GM18498 (cell line): Measurements from ENCODE around the gene AGBL4.

Experiments
- ATAC-seq: cut with Tn5 transposase; IDR thresholded peaks from one replicate; pipeline ENCODE4 v1.9.1; 2021; ENCODE audit warnings: mild to moderate bottlenecking, moderate library complexity; ENCODE audit not compliant: unreplicated experiment

AGBL4 gene

GRCh38 chr1:48568501-48568900 lies 1455.3 kb downstream of the AGBL4 start:
- ATAC-seq, result no peak

DNA sequence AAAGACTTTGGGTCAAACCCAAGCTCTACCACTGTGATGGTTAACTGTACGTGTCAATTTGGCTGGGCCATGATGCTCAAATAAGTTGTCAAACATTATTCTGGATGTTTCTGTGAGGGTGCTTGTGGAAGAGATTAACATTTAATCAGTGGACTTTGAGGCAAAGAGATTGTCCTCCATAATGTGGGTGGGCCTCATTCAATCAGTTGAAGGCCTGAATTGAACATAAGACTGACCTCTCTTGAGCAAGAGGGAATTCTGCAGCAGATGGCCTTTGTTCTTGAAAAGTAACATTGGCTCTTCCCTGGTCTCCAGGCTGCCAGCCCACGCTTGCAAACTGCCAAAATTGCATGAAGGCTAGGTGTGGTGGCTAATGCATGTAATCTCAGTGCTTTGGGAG lies 1457.3 kb downstream of the AGBL4 start:
- ATAC-seq, result no peak

- no peak for ATAC-seq
Measured at GRCh38 chr1:48563021-48563420, 1460.7 kb downstream of the AGBL4 start.

DNA sequence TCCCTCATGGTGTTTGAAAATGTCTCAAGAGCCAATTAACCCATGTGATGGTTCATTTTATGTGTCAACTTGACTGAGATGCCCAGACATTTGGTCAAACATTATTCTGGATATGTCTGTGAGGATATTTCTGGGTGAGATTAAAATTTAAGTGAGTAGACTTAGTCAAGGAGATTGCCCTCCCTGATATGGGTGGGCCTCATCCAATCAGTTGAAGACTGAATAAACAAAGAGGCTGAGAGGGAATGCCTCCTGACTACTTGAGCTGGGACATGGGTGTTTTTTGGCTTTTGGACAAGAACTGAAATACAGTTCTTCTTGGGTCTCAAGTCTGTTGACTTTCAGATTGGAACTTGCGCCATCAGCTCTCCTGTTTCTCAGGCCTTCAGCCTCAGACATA lies 1462.3 kb downstream of the AGBL4 start:
- ATAC-seq, result no peak

DNA sequence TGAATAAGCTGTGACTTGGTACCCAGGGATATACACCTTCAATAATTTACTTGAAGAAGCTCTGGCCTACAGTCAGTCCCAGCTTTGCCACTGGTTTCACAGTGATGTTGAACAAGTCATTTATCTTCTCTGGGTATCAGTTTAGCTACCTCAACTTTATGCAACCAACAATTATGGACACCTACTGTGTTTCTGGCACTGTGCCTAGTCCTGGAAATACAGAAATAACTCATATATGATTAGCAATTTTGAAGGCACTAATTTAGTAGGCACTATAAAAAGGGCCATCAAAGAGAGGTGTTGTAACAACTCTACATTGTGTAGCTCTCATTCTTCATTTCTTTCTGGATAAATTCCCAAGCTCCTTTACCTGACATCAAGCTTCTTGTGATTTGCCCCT lies 1463.2 kb downstream of the AGBL4 start:
- ATAC-seq, result no peak

- ATAC-seq, result no peak
Measured at GRCh38 chr1:48560116-48560515, 1463.6 kb downstream of the AGBL4 start.

- no peak for ATAC-seq
Measured at GRCh38 chr1:48558366-48558765, 1465.4 kb downstream of the AGBL4 start.

DNA sequence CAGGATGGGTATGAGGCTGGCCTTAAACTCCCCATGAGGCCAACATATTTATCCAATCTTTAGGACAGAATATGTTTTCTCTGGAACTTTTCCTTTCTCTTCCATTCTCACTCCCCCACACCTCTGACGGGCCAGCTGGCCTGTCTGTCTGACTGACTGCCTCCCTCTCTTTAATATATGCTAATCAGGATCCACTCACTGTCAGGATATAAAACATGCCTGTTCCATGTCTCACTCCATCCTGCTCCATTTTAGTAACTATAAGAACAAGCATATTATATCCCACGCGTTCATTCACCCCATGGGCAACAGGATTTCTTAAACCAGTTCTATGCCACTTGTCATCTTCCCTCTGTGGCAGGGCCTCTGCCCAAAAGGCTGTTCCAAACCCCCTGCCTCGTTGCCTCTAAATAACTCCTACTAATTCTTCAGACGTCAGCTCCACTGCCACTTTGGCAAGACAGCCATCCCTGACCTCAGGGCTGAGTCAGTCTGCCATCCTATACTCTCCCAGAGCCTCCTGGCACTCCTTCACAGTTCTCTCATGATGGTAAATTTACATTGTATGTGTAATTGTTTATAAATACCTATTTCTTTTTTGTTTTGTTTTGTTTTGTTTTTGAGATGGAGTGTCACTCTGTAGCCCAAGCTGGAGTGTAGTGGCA lies 1467.4 kb downstream of the AGBL4 start:
- no peak for ATAC-seq

DNA sequence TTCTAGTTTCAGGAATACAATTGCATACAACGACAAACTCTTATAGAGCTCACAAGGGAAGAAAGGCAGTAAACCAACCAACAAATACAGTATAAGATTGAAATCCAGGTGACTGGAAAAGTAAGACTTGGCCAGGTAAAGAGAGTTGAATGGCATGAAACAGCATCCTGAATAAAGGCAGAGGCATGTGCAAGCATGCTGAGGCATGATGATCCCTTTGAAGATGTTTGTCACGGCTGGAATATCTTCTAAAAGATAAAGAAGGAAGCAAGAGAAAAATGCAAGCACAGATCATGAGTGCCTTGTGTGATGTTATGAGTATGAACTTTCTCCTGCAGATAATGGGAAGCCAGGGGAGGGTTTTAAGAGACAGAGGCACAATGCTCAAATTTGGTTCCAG lies 1468.5 kb downstream of the AGBL4 start:
- ATAC-seq, result no peak

DNA sequence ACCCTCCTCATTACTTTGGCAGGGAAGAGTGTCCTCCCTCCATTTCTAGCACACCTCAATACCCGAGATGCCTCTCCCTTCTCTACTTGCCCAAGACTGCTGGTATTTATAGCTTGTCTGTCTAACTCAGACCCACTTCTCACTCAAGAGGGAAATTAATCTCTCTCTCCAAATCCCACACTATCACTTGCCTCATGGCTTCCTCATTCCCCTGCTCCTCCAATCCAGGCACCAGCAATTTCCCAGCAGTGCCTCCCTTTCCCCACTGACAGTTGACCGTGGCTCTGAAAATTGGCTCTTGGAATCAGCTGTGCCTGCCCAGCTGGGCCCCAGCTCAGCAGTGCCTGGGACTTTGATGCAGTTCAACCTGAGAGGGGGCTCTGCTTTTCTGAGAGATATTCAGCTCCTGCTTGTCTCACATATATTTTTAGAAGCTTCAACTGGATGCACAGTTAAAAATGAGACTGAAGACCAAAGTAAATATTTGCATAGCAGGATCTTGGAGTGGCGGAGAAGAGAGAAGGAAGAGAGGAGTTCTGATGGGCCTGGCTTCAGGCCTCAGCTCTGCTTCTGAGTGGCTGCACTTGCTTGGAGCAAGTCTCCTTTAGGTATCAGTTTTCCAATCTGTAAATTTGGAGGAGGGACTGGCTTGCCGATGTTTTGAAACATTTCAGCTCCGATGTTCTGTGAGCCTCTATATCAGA lies 1470.7 kb downstream of the AGBL4 start:
- no peak for ATAC-seq

DNA sequence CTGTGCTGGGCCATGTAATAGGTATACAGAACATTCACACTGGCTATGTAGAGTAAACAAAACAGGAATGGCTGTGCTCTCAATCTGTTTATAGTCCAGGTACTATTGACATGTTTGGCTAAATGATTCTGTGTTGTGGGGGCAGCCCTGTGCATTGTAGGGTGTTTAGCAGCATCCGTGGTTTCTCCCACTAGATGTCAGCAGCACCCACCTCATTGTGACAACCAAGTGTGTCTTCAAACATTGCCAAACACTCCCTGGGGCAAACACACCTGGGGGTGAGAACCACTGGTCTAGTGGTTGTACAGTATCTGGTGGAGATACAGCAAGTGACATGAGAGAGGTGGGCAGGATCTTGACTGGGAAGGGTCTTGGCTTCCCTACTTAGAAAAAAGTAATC lies 1471.3 kb downstream of the AGBL4 start:
- peak; percentile 63 for ATAC-seq

DNA sequence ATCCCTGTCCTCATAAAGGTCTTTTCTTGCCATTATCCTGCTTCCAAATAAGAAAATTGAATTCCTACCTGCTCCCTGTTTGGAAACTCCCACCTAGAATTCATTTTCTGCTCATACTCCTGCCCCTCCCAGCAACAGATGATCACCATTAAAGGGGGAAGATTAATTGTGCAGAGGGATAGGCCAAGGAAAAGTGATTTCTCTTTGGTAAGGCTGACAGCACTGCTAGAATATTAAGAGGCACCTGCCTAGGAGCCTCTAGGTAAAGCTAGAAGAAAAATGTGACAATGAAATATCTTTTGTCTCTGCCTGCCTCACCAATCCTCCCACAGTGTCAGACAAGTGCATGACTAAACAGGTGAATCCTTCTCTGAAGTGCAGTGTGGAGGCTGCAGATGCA lies 1474.8 kb downstream of the AGBL4 start:
- no peak for ATAC-seq

- no peak for ATAC-seq
Measured at GRCh38 chr1:48547561-48548220, 1476.1 kb downstream of the AGBL4 start.

- no peak for ATAC-seq
Measured at GRCh38 chr1:48543854-48544253, 1479.9 kb downstream of the AGBL4 start.

DNA sequence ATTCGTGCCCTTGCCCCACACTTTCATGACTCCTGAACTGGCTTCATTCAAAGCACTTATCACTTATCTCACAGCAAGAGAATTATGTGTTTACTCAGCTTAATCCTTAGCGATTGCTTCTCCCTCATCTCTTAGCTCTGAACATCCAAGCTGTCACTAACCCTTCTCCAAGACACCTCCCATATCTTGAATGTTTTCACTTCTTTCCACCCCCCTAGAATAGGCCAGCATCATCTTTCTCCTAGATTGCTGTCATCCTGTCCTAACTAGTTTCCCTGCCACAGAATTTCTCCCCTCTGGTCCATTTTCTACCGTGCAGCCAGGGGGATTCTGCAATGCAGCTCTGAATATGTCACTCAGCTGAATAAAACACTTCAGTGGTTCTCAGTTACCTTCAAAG lies 1483.2 kb downstream of the AGBL4 start:
- ATAC-seq, result no peak

- no peak for ATAC-seq
Measured at GRCh38 chr1:48536477-48536876, 1487.3 kb downstream of the AGBL4 start.

DNA sequence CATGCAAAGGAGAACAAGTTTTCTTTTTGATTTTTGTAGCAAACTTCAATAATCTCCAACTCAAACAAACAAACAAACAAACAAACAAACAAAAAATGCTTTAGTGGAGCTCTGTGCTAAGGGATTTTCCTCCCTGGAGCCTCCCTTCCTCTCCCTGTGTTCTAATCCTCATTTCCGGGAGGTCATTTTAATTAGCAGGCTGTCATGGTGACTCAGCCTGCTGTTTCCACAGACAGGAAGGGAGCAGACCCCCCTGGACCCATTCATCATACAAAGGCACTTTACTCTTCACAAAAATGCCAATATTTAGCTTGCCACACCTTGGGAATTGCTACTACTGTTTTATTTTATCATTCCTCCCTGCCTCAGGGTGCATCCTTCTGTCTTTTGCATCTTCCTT lies 1490.8 kb downstream of the AGBL4 start:
- ATAC-seq, result no peak

DNA sequence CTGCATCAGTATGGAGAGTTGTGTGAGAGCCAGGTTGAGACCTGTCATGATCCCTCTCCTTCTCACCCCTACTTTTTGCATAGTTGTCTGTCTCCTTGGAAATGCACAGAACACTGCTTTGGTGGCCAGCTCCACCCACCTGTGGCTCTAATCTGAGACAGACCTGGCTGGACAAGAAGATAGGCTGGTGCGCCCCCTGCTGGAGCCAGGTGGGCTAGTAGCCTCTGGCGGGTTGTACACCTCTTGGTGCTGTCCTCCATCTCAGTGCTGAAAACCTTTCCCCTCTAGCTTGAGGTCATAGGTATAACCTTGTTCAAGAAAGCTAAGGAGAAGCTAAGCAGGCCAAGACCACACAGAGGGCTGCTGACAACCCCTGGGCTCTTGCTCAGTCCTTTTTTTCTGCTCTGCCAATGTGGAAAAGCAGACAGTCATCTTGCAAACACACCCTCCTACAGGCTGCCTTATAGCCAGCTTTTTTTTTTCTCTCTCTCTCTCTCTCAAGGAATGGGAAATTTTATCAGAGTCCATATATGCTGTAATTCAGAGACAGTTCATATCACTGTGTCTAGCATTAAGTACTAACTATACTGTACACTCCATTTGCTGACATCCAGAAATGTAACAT lies 1492.9 kb downstream of the AGBL4 start:
- ATAC-seq, result peak; percentile 58

GRCh38 chr1:48527051-48527450 lies 1496.7 kb downstream of the AGBL4 start:
- no peak for ATAC-seq

GRCh38 chr1:48526008-48526710 lies 1497.6 kb downstream of the AGBL4 start:
- no peak for ATAC-seq

DNA sequence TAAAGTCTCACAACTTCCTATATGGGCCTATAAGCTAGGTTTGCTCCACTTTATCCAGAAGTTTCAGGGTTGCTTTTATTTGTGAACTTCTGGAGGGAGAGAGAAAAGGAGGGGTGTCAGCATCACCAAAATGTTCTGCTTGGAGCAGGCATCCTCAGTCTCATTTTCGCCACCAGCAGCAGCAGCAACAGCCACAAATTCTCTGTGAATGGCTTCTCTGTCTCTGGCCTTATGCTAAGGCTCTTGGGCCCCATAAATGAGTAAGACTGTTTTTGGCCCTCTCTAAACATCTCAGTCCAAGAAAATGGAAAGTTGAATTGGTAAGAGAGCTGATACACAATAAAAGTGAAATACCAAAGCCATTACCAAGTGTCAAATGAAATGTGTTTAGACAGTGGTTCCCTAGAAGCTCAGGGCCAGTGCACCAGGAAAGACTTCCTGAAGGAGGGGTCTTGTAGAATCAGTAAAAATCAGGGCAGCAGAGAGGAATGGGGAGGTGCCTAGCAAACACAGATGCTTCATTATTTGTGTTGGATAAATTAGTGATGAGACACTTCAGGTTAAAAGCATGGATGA lies 1498.8 kb downstream of the AGBL4 start:
- no peak for ATAC-seq
